Measurements from ENCODE around the gene UBE2H. TPM values are rescaled to one million over a fixed set of nuclear protein-coding genes. Genes with fewer than 3 reads are reported as not detected.
"Not testable (repeated sequence)": the region's sequence is repeated elsewhere in the genome, so short reads cannot be mapped to it uniquely, and the experiment has no call there.

The UBE2H gene
- total and polyA plus RNA-seq, 4 donors: 71.0 to 118 (median 97.7) TPM

DNA sequence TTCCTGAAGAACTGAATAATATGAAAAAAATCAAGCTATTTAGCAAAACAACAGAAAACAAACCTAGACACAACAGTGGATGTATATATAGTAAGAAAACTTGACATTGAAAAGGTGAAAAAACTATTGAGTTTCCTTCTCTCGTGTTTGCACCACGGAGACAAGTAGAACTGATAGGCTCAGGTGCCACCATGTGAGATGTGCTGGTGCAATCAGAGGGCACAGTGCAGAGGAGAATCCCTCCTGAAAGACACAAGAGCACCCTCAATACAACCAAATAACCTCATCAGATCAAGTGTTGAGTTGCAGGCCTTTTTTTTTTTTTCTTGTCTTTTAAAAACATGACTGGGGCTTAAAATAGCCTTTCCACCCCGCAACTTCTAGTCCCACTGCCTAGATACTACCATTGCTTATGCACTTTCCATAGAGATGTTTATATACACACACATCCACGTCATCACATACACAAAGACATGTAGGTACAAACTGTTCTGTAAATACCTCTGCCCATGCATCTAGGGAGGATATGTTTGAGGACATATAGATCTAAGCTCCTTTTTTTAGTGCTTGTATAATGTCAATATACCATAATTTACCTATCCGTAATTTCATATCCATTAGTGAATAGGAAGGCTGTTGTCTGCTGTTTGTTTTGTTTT lies 54.1 kb downstream of the UBE2H start:
- no peaks in the 10 kb centered on the region for H3K9me3 ChIP-seq (ENCODE audit: control insufficient read depth, insufficient read depth, low read length)
- no peak for DNase-seq (ENCODE audit: low read depth in 4 of 6, low spot score in 6 of 6)
- no peaks in the 10 kb centered on the region for H3K27me3 ChIP-seq (ENCODE audit: control insufficient read depth, insufficient read depth, low read length)
- no peak overlapping the region for H3K27ac ChIP-seq (ENCODE audit: low read depth, low read length)
- H3K36me3 ChIP-seq (ENCODE audit: control insufficient read depth, insufficient read depth, low read length): peaks cover 6% of the 10 kb centered on the region
- H3K4me1 ChIP-seq (ENCODE audit: control insufficient read depth, insufficient read depth, low read length): no peaks in the 10 kb centered on the region
- WGBS (ENCODE audit: insufficient coverage): no CpG with 5 or more reads among the region's 5 CpGs
- H3K4me3 ChIP-seq (ENCODE audit: low read depth, low read length): no peak overlapping the region

DNA sequence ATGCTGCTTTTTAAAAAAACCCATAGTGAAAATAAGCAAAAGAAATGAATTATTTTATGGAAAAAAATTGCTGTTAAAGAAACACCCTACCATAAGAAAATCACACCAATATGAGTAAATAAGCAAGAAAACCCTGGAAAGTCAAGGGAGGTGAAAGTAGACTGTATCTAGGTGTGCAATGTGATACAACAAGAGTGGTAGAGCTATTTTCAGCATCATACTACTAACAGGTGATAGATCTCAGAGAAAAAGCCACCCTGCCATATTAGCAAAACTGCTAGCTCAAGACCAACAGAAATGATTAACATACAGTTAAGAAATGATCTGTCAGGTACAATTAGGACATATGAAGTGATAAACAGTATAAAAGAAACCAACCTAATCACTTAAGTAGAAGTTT lies 54.8 kb downstream of the UBE2H start:
- Histone ChIP-seq H3K27me3 (ENCODE audit: control insufficient read depth, insufficient read depth, low read length) (no peaks in the 10 kb centered on the region), H3K27ac (ENCODE audit: low read depth, low read length) (no peak overlapping the region), H3K4me3 (ENCODE audit: low read depth, low read length) (no peak overlapping the region), H3K4me1 (ENCODE audit: control insufficient read depth, insufficient read depth, low read length) (no peaks in the 10 kb centered on the region), H3K9me3 (ENCODE audit: control insufficient read depth, insufficient read depth, low read length) (no peaks in the 10 kb centered on the region), H3K36me3 (ENCODE audit: control insufficient read depth, insufficient read depth, low read length) (peaks cover 6% of the 10 kb centered on the region)
- no peak for DNase-seq (ENCODE audit: low read depth in 4 of 6, low spot score in 6 of 6)

DNA sequence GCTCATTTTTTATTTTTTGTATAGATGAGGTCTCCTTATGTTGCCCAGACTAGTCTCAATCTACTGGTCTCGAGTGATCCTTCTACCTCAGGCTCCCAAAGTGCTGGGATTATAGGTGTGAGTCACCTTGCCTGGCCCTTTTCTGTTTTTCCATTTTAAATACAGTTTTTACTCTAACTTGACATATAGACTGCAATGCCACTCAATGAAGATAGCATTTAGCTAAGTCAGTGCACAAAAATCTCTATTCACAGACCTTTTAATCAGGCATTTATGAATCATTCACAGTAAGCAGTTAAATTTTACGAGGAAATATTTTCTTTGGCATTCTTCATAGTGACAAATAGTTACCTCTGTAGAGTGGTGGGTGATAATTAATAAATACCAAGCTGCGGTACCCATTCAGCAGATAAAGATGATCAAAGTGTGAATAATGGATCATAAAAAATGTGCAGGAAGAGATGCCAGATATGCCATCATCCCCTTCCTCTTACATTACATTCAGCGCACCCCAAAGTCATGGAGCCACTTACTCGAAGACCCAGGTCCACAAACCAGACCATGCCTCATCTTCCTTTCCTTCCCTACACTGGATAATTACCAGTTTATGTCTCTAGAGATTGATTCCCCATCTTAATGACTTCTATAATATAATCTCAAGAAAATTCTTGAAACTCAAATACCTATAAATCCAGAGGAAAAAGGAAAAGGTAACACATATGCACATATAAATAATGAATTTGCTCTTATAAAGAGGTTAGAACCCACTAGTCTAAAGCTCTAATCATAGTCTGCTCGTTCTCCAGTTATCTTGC lies 56.0 kb downstream of the UBE2H start:
- 92% methylated on average over 2 of the region's 6 CpGs for WGBS (ENCODE audit: insufficient coverage)
- H3K4me3 ChIP-seq (ENCODE audit: low read depth, low read length): no peak overlapping the region
- peaks cover 6% of the 10 kb centered on the region for H3K36me3 ChIP-seq (ENCODE audit: control insufficient read depth, insufficient read depth, low read length)
- no peaks in the 10 kb centered on the region for H3K9me3 ChIP-seq (ENCODE audit: control insufficient read depth, insufficient read depth, low read length)
- no peaks in the 10 kb centered on the region for H3K27me3 ChIP-seq (ENCODE audit: control insufficient read depth, insufficient read depth, low read length)
- no peak for DNase-seq (ENCODE audit: low read depth in 4 of 6, low spot score in 6 of 6)
- no peak overlapping the region for H3K27ac ChIP-seq (ENCODE audit: low read depth, low read length)
- H3K4me1 ChIP-seq (ENCODE audit: control insufficient read depth, insufficient read depth, low read length): no peaks in the 10 kb centered on the region

DNA sequence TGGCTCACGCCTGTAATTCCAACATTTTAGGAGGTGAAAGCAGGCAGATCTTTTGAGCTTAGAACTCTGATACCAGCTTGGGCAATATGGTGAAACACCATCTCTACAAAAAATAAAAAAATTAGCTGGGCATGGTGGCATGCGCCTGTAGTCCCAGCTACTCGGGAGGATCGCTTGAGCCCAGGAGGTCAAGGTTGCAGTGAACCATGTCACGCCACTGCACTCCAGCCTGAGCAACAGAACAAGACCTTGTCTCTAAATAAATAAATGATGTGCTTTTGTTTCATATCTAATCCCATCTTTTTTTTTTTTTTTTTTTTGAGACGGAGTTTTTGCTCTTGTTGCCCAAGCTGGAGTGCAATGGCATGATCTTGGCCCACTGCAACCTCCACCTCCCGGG lies 58.6 kb downstream of the UBE2H start:
- H3K36me3 ChIP-seq (ENCODE audit: control insufficient read depth, insufficient read depth, low read length); H3K27me3 ChIP-seq (ENCODE audit: control insufficient read depth, insufficient read depth, low read length); H3K4me1 ChIP-seq (ENCODE audit: control insufficient read depth, insufficient read depth, low read length); H3K4me3 ChIP-seq (ENCODE audit: low read depth, low read length); H3K9me3 ChIP-seq (ENCODE audit: control insufficient read depth, insufficient read depth, low read length); DNase-seq (ENCODE audit: low read depth in 4 of 6, low spot score in 6 of 6); H3K27ac ChIP-seq (ENCODE audit: low read depth, low read length): not testable (repeated sequence)
- WGBS (ENCODE audit: insufficient coverage): no CpG with 5 or more reads among the region's 7 CpGs

DNA sequence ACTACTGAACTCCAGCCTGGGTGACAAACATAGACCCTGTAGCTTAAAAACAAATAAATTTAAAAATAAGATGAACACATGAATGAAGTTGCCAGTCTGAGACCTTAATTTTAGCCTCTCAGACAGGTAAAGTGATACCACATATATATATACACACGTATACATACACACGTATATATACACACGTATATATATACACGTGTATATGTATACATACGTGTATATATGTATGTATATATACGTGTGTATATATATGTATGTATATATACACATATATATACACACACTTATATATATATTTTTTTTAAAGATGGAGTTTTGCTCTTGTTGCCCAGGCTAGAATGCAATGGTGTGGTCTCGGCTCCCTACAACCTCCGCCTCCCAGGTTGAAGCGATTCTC lies 62.7 kb downstream of the UBE2H start:
- Histone ChIP-seq H3K9me3 (ENCODE audit: control insufficient read depth, insufficient read depth, low read length) (no peaks in the 10 kb centered on the region), H3K4me3 (ENCODE audit: low read depth, low read length) (no peak overlapping the region), H3K27ac (ENCODE audit: low read depth, low read length) (no peak overlapping the region), H3K36me3 (ENCODE audit: control insufficient read depth, insufficient read depth, low read length) (no peaks in the 10 kb centered on the region), H3K4me1 (ENCODE audit: control insufficient read depth, insufficient read depth, low read length) (no peaks in the 10 kb centered on the region), H3K27me3 (ENCODE audit: control insufficient read depth, insufficient read depth, low read length) (no peaks in the 10 kb centered on the region)
- WGBS (ENCODE audit: insufficient coverage): 100% methylated on average over 3 of the region's 9 CpGs
- no peak for DNase-seq (ENCODE audit: low read depth in 4 of 6, low spot score in 6 of 6)

DNA sequence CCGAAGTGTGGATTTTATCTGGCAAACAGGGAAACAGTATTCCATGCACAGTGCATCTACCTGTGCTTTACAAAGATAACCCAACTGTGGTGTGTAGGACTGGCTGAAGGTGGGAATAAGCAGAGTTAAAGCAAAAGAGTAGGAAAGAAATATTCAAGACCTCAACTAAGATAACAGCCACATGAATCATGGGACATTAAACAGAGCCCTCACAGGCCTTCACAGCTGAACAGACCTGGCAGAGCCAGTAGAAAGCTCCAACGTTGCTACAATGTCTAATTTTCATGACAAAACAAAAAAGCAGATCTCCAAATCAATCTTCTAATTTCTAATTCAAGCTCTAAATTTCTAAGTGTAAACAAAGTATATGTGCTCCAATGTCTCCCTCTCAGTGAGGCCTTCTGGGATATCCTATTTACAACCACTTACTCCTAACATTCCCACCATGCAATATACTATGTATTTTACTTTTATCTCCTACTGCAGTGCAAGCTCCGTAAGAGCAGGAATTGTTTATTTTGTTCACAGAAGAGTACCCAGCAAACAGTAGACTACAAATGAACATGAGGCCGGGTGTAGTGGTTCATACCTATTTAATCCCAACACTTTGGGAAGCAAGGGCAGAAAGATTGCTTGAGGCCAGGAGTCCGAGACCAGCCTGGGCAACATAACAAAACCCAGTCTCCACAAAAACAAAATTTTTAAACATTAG lies 63.5 kb downstream of the UBE2H start:
- H3K27ac ChIP-seq (ENCODE audit: low read depth, low read length): no peak overlapping the region
- H3K9me3 ChIP-seq (ENCODE audit: control insufficient read depth, insufficient read depth, low read length): no peaks in the 10 kb centered on the region
- WGBS (ENCODE audit: insufficient coverage): 0% methylated on average over 1 of the region's 5 CpGs
- no peaks in the 10 kb centered on the region for H3K27me3 ChIP-seq (ENCODE audit: control insufficient read depth, insufficient read depth, low read length)
- H3K4me1 ChIP-seq (ENCODE audit: control insufficient read depth, insufficient read depth, low read length): no peaks in the 10 kb centered on the region
- no peak overlapping the region for H3K4me3 ChIP-seq (ENCODE audit: low read depth, low read length)
- DNase-seq (ENCODE audit: low read depth in 4 of 6, low spot score in 6 of 6): no peak
- H3K36me3 ChIP-seq (ENCODE audit: control insufficient read depth, insufficient read depth, low read length): no peaks in the 10 kb centered on the region

DNA sequence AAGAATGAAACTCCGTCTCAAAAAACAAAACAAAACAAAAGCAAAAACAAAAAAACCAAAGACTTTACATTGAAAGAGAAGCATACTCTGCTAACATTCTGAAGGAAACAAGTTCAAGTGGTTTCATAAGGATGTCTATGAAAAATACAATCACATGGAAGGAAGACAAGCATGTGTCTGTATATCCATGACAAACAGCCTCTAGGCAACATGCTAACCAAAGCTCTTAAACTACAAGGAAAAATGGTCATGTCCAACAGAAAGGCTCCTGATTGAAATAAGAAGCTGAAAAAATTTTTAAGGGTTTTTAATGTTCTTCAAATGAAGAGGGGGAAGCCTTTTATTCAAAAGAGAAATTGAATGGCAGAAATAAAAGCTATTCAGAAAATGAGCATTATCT lies 64.9 kb downstream of the UBE2H start:
- no CpG with 5 or more reads among the region's 1 CpG for WGBS (ENCODE audit: insufficient coverage)
- Histone ChIP-seq H3K9me3 (ENCODE audit: control insufficient read depth, insufficient read depth, low read length) (no peaks in the 10 kb centered on the region), H3K27ac (ENCODE audit: low read depth, low read length) (no peak overlapping the region)

DNA sequence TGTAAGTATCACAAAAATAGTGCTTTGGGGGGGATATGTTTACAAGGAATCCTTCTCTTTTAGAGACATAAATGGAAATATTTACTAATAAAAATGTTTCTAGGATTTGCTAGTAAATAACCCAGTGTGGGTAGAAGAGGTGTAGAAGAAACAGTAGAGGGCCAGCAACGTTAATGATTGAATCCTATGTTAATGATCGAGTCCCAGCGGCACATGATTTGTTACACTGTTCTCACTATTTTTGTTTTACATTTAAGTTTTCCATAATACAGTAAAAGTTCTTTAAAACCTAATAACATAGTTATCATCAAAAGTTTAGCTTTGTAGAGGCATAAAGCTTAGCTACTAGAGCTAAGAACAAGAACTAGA lies 66.0 kb downstream of the UBE2H start:
- Histone ChIP-seq H3K9me3 (ENCODE audit: control insufficient read depth, insufficient read depth, low read length) (no peaks in the 10 kb centered on the region), H3K27ac (ENCODE audit: low read depth, low read length) (no peak overlapping the region), H3K36me3 (ENCODE audit: control insufficient read depth, insufficient read depth, low read length) (no peaks in the 10 kb centered on the region), H3K27me3 (ENCODE audit: control insufficient read depth, insufficient read depth, low read length) (no peaks in the 10 kb centered on the region), H3K4me3 (ENCODE audit: low read depth, low read length) (no peak overlapping the region), H3K4me1 (ENCODE audit: control insufficient read depth, insufficient read depth, low read length) (no peaks in the 10 kb centered on the region)
- no peak for DNase-seq (ENCODE audit: low read depth in 4 of 6, low spot score in 6 of 6)
- WGBS (ENCODE audit: insufficient coverage): no CpG with 5 or more reads among the region's 3 CpGs

More for the DNA sequence above, 64.9 kb downstream of the UBE2H start:
- no peak overlapping the region for H3K4me3 ChIP-seq (ENCODE audit: low read depth, low read length)
- H3K4me1 ChIP-seq (ENCODE audit: control insufficient read depth, insufficient read depth, low read length): no peaks in the 10 kb centered on the region
- DNase-seq (ENCODE audit: low read depth in 4 of 6, low spot score in 6 of 6): no peak
- H3K27me3 ChIP-seq (ENCODE audit: control insufficient read depth, insufficient read depth, low read length): no peaks in the 10 kb centered on the region
- H3K36me3 ChIP-seq (ENCODE audit: control insufficient read depth, insufficient read depth, low read length): no peaks in the 10 kb centered on the region

DNA sequence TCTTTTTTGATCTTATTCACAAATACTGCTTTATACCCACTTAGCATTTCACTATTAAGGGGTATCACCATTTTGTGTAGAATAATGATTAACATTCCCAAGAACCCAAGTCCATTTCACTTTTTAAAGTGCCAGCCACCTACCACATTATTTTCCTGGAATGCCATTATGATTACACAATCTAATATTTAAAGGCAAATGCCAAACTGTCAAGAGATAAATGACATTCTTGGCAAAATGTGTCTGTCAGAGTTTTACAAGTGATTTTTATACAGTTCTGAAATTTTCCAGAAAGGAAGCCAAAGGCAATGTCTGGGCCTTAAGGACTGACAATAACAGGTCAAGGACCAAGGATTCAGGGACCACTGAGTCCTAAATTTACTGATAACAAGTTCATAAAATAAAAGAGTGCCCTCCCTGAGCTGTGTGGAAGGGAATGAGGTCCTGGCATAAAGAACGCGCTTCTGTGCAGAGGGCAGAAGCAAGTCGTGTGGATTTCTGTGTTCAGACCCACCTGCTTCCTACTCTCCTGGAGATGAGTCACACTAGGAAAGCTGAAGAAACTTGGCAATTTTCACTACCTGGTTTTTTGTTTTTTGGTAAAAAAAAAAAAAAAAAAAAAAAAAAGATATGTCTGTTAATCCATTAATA lies 66.5 kb downstream of the UBE2H start:
- no peaks in the 10 kb centered on the region for H3K36me3 ChIP-seq (ENCODE audit: control insufficient read depth, insufficient read depth, low read length)
- WGBS (ENCODE audit: insufficient coverage): 80% methylated on average over 3 of the region's 3 CpGs
- H3K9me3 ChIP-seq (ENCODE audit: control insufficient read depth, insufficient read depth, low read length): no peaks in the 10 kb centered on the region
- DNase-seq (ENCODE audit: low read depth in 4 of 6, low spot score in 6 of 6): no peak
- no peaks in the 10 kb centered on the region for H3K4me1 ChIP-seq (ENCODE audit: control insufficient read depth, insufficient read depth, low read length)
- no peak overlapping the region for H3K27ac ChIP-seq (ENCODE audit: low read depth, low read length)
- H3K27me3 ChIP-seq (ENCODE audit: control insufficient read depth, insufficient read depth, low read length): no peaks in the 10 kb centered on the region
- H3K4me3 ChIP-seq (ENCODE audit: low read depth, low read length): no peak overlapping the region

Measured in spinal cord (tissue), 10 donors.